ENCODE results near the gene THADA.

Gene THADA

GRCh38 chr2:43345872-43346271 lies 250.0 kb downstream of the THADA start:
- DNase-seq = no peak

- DNase-seq = no peak
Measured at GRCh38 chr2:43345391-43345813, 250.4 kb downstream of the THADA start.

GRCh38 chr2:43344868-43345373 lies 250.9 kb downstream of the THADA start:
- DNase-seq = no peak

GRCh38 chr2:43343573-43344304 lies 252.1 kb downstream of the THADA start:
- no peak for DNase-seq

GRCh38 chr2:43341959-43342757 lies 253.7 kb downstream of the THADA start:
- no peak for DNase-seq

- DNase-seq = no peak
Measured at GRCh38 chr2:43340945-43341356, 254.9 kb downstream of the THADA start.

- no peak for DNase-seq
Measured at GRCh38 chr2:43340066-43340465, 255.8 kb downstream of the THADA start.

GRCh38 chr2:43333656-43334144 lies 262.1 kb downstream of the THADA start:
- no peak for DNase-seq

GRCh38 chr2:43333101-43333655 lies 262.7 kb downstream of the THADA start:
- no peak for DNase-seq

- no peak for DNase-seq
Measured at GRCh38 chr2:43332653-43333052, 263.2 kb downstream of the THADA start.

GRCh38 chr2:43331422-43331821 lies 264.4 kb downstream of the THADA start:
- DNase-seq = no peak

GRCh38 chr2:43329637-43330036 lies 266.2 kb downstream of the THADA start:
- DNase-seq = no peak

GRCh38 chr2:43328832-43329231 lies 267.0 kb downstream of the THADA start:
- DNase-seq = no peak

- no peak for DNase-seq
Measured at GRCh38 chr2:43328133-43328532, 267.7 kb downstream of the THADA start.

- DNase-seq = no peak
Measured at GRCh38 chr2:43327119-43327518, 268.7 kb downstream of the THADA start.

- DNase-seq = no peak
Measured at GRCh38 chr2:43326101-43326825, 269.6 kb downstream of the THADA start.

GRCh38 chr2:43325107-43325811 lies 270.6 kb downstream of the THADA start:
- DNase-seq = no peak

- DNase-seq = no peak
Measured at GRCh38 chr2:43324259-43325106, 271.4 kb downstream of the THADA start.

GRCh38 chr2:43323857-43324256 lies 272.0 kb downstream of the THADA start:
- DNase-seq = no peak

GRCh38 chr2:43321446-43321845 lies 274.4 kb downstream of the THADA start:
- no peak for DNase-seq

- DNase-seq = no peak
Measured at GRCh38 chr2:43319541-43319940, 276.3 kb downstream of the THADA start.

All from CD4-positive, alpha-beta T cell treated with Interleukin-4 for 1 hour (primary cell).